ENCODE measurements around the gene ZFP36L2. TPM values are rescaled to one million over a fixed set of nuclear protein-coding genes. Genes with fewer than 3 reads are reported as not detected.

Gene ZFP36L2
- polyA plus RNA-seq, 1 donor = 83.3 TPM

- DNase-seq = peak; percentile 84
These were observed 24.8 kb upstream of the ZFP36L2 start for GRCh38 chr2:43251171-43251731.

GRCh38 chr2:43250015-43250414 lies 23.6 kb upstream of the ZFP36L2 start:
- DNase-seq = no peak

- no peak for DNase-seq
These were observed 22.2 kb upstream of the ZFP36L2 start for GRCh38 chr2:43248621-43249020.

GRCh38 chr2:43246641-43247040 lies 20.2 kb upstream of the ZFP36L2 start:
- no peak for DNase-seq

- no peak for DNase-seq
These were observed 15.2 kb upstream of the ZFP36L2 start for GRCh38 chr2:43241558-43241957.

GRCh38 chr2:43240766-43241150 lies 14.4 kb upstream of the ZFP36L2 start:
- no peak for DNase-seq

- DNase-seq = no peak
These were observed 13.8 kb upstream of the ZFP36L2 start for GRCh38 chr2:43239981-43240765.

GRCh38 chr2:43238813-43239212 lies 12.4 kb upstream of the ZFP36L2 start:
- no peak for DNase-seq

GRCh38 chr2:43238176-43238575 lies 11.8 kb upstream of the ZFP36L2 start:
- DNase-seq = no peak

GRCh38 chr2:43233218-43234212 lies 7.1 kb upstream of the ZFP36L2 start:
- no peak for DNase-seq

GRCh38 chr2:43230951-43231827 lies 4.8 kb upstream of the ZFP36L2 start:
- no peak for DNase-seq

GRCh38 chr2:43230351-43230885 lies 4.0 kb upstream of the ZFP36L2 start:
- DNase-seq = no peak

GRCh38 chr2:43228756-43229659 lies 2.6 kb upstream of the ZFP36L2 start:
- DNase-seq = no peak

- no peak for DNase-seq
These were observed 1.9 kb upstream of the ZFP36L2 start for GRCh38 chr2:43228321-43228751.

GRCh38 chr2:43227830-43228281 lies 1.4 kb upstream of the ZFP36L2 start:
- DNase-seq = no peak

GRCh38 chr2:43226955-43227829 lies 786 bp upstream of the ZFP36L2 start:
- DNase-seq = peak; percentile 79

- DNase-seq = no peak
These were observed 433 bp downstream of the ZFP36L2 start for GRCh38 chr2:43225788-43226557.

GRCh38 chr2:43225093-43225787 lies 1.2 kb downstream of the ZFP36L2 start:
- DNase-seq = no peak

Measured in left kidney (tissue), 2 donors.